Activated CD8-positive, alpha-beta T cell treated with anti-CD3 and anti-CD28 coated beads, Interleukin-2, amount 10 ng/mL, durations not matched to agents 7 days and 5 days (primary cell): Measurements from ENCODE around the gene SEPTIN5. TPM values are rescaled to one million over a fixed set of nuclear protein-coding genes. Genes with fewer than 3 reads are reported as not detected.

ENCODE experiments used
- ATAC-seq: fragments of 150-1000 bp; cut with Tn5 transposase; one replicate; pipeline ENCODE4 v1.10.0; 2021; ENCODE audit warnings: moderate library complexity
- CTCF ChIA-PET: fragments of 350-600 bp; sonication (Branson Sonifier 250); formaldehyde crosslinking; loops from one replicate; lab custom pipeline; 2021; ENCODE audit warnings: antibody characterized with exemption; lab: Charles Lee
- POLR2A ChIA-PET: fragments of 350-600 bp; sonication (Branson Sonifier 250); formaldehyde crosslinking; loops from one replicate; lab custom pipeline; 2021; ENCODE audit warnings: antibody characterized with exemption; lab: Charles Lee
- DNase-seq: peaks from one replicate; pipeline ENCODE4 v3.0.0-alpha.2; 2020
- H3K27ac Mint-ChIP-seq: one replicate; pipeline ENCODE4 v1.8.0; 2021; ENCODE audit warnings: mild to moderate bottlenecking, mixed read lengths
- H3K27me3 Mint-ChIP-seq: one replicate; pipeline ENCODE4 v1.8.0; 2021; ENCODE audit warnings: low read depth, mixed read lengths
- H3K36me3 Mint-ChIP-seq: one replicate; pipeline ENCODE4 v1.8.0; 2021; ENCODE audit warnings: low read depth, mixed read lengths
- H3K4me1 Mint-ChIP-seq: one replicate; pipeline ENCODE4 v1.8.0; 2021; ENCODE audit warnings: low read depth, mixed read lengths
- H3K4me3 Mint-ChIP-seq: one replicate; pipeline ENCODE4 v1.8.0; 2021; ENCODE audit warnings: mild to moderate bottlenecking, mixed read lengths
- H3K9me3 Mint-ChIP-seq: one replicate; pipeline ENCODE4 v1.8.0; 2022; ENCODE audit warnings: mixed read lengths; ENCODE audit not compliant: insufficient read depth
- total RNA-seq, 2 experiments: library from RNA; stranded (reverse); gene quantifications; one replicate each; pipeline ENCODE4 v1.2.3, GENCODE V29; 2021

The SEPTIN5 gene
- total RNA-seq, 2 experiments from 2014 or later, result 0.53 TPM; not detected in 1

- ChIA-PET POLR2A (no interaction called here), CTCF (interaction anchor here (2.5 kb wide), 1 partner anchor 13 kb away, joined by 11 read pairs; no protein-coding TSS in a partner anchor)
- H3K27ac Mint-ChIP-seq, result no peak overlapping the region
- H3K4me1 Mint-ChIP-seq, result no peaks in the 10 kb centered on the region
- ATAC-seq (no peak), DNase-seq (no peak)
- H3K36me3 Mint-ChIP-seq, result no peaks in the 10 kb centered on the region
- H3K4me3 Mint-ChIP-seq, result no peak overlapping the region
- no peaks in the 10 kb centered on the region for H3K9me3 Mint-ChIP-seq
- no peaks in the 10 kb centered on the region for H3K27me3 Mint-ChIP-seq
Observed at GRCh38 chr22:19743081-19743480, 28.8 kb downstream of the SEPTIN5 start.

- DNase-seq, result no peak
- no peaks in the 10 kb centered on the region for H3K9me3 Mint-ChIP-seq
- no peaks in the 10 kb centered on the region for H3K36me3 Mint-ChIP-seq
- CTCF ChIA-PET, result no interaction called here
- no peak overlapping the region for H3K27ac Mint-ChIP-seq
- no peak for ATAC-seq
- H3K4me1 Mint-ChIP-seq, result no peaks in the 10 kb centered on the region
- POLR2A ChIA-PET, result no interaction called here
- H3K27me3 Mint-ChIP-seq, result no peaks in the 10 kb centered on the region
- no peak overlapping the region for H3K4me3 Mint-ChIP-seq
Observed at GRCh38 chr22:19743651-19744050, 29.3 kb downstream of the SEPTIN5 start.

- H3K27me3 Mint-ChIP-seq, result no peaks in the 10 kb centered on the region
- CTCF ChIA-PET, result no interaction called here
- POLR2A ChIA-PET, result no interaction called here
- no peaks in the 10 kb centered on the region for H3K36me3 Mint-ChIP-seq
- DNase-seq (no peak), ATAC-seq (no peak)
- H3K4me1 Mint-ChIP-seq, result no peaks in the 10 kb centered on the region
- no peak overlapping the region for H3K27ac Mint-ChIP-seq
- no peaks in the 10 kb centered on the region for H3K9me3 Mint-ChIP-seq
- H3K4me3 Mint-ChIP-seq, result no peak overlapping the region
Observed at GRCh38 chr22:19744350-19745006, 30.2 kb downstream of the SEPTIN5 start.

GRCh38 chr22:19745155-19746101 lies 31.1 kb downstream of the SEPTIN5 start:
- ATAC-seq, result no peak
- POLR2A ChIA-PET, result no interaction called here
- Mint-ChIP-seq H3K4me1 (no peaks in the 10 kb centered on the region), H3K36me3 (no peaks in the 10 kb centered on the region), H3K27me3 (no peaks in the 10 kb centered on the region), H3K27ac (no peak overlapping the region), H3K4me3 (no peak overlapping the region), H3K9me3 (no peaks in the 10 kb centered on the region)
- no peak for DNase-seq
- CTCF ChIA-PET, result interaction anchor here (1.7 kb wide), 1 partner anchor 15 kb away, joined by 10 read pairs; no protein-coding TSS in a partner anchor

GRCh38 chr22:19746726-19747125 lies 32.4 kb downstream of the SEPTIN5 start:
- ChIA-PET CTCF (interaction anchor here (1.6 to 1.7 kb wide), 2 partner anchors 16 kb away, joined by 3 to 10 read pairs; no protein-coding TSS in a partner anchor), POLR2A (no interaction called here)
- no peaks in the 10 kb centered on the region for H3K9me3 Mint-ChIP-seq
- no peaks in the 10 kb centered on the region for H3K36me3 Mint-ChIP-seq
- DNase-seq (no peak), ATAC-seq (no peak)
- H3K27ac Mint-ChIP-seq, result no peak overlapping the region
- no peaks in the 10 kb centered on the region for H3K4me1 Mint-ChIP-seq
- H3K4me3 Mint-ChIP-seq, result no peak overlapping the region
- H3K27me3 Mint-ChIP-seq, result no peaks in the 10 kb centered on the region

GRCh38 chr22:19747551-19747950 lies 33.2 kb downstream of the SEPTIN5 start:
- no peak for ATAC-seq
- DNase-seq, result no peak
- POLR2A ChIA-PET, result no interaction called here
- Mint-ChIP-seq H3K27me3 (no peaks in the 10 kb centered on the region), H3K4me1 (no peaks in the 10 kb centered on the region), H3K9me3 (no peaks in the 10 kb centered on the region), H3K4me3 (no peak overlapping the region), H3K36me3 (no peaks in the 10 kb centered on the region), H3K27ac (no peak overlapping the region)
- CTCF ChIA-PET, result interaction anchor here (1.6 kb wide), 1 partner anchor 17 kb away, joined by 3 read pairs; no protein-coding TSS in a partner anchor

- no peak overlapping the region for H3K4me3 Mint-ChIP-seq
- DNase-seq (no peak), ATAC-seq (no peak)
- ChIA-PET CTCF (interaction anchor here (1.6 kb wide), 1 partner anchor 18 kb away, joined by 3 read pairs; no protein-coding TSS in a partner anchor), POLR2A (no interaction called here)
- H3K27me3 Mint-ChIP-seq, result peaks cover 3% of the 10 kb centered on the region
- H3K4me1 Mint-ChIP-seq, result no peaks in the 10 kb centered on the region
- no peak overlapping the region for H3K27ac Mint-ChIP-seq
- no peaks in the 10 kb centered on the region for H3K36me3 Mint-ChIP-seq
- no peaks in the 10 kb centered on the region for H3K9me3 Mint-ChIP-seq
Observed at GRCh38 chr22:19748139-19748538, 33.8 kb downstream of the SEPTIN5 start.

- Mint-ChIP-seq H3K4me3 (no peak overlapping the region), H3K27ac (no peak overlapping the region), H3K36me3 (no peaks in the 10 kb centered on the region), H3K27me3 (peaks cover 10% of the 10 kb centered on the region), H3K9me3 (no peaks in the 10 kb centered on the region), H3K4me1 (no peaks in the 10 kb centered on the region)
- POLR2A ChIA-PET, result no interaction called here
- DNase-seq (no peak), ATAC-seq (no peak)
- CTCF ChIA-PET, result no interaction called here
Observed at GRCh38 chr22:19748991-19749664, 34.8 kb downstream of the SEPTIN5 start.

- CTCF ChIA-PET, result no interaction called here
- H3K36me3 Mint-ChIP-seq, result no peaks in the 10 kb centered on the region
Observed at GRCh38 chr22:19749876-19750275, 35.6 kb downstream of the SEPTIN5 start.

GRCh38 chr22:19750507-19751490 lies 36.5 kb downstream of the SEPTIN5 start:
- Mint-ChIP-seq H3K9me3 (no peaks in the 10 kb centered on the region), H3K36me3 (no peaks in the 10 kb centered on the region), H3K27me3 (peaks cover 24% of the 10 kb centered on the region), H3K27ac (no peak overlapping the region), H3K4me3 (no peak overlapping the region), H3K4me1 (peaks cover 2% of the 10 kb centered on the region)
- POLR2A ChIA-PET, result no interaction called here
- DNase-seq (no peak), ATAC-seq (no peak)
- CTCF ChIA-PET, result no interaction called here

More at GRCh38 chr22:19749876-19750275, 35.6 kb downstream of the SEPTIN5 start:
- Mint-ChIP-seq H3K27ac (no peak overlapping the region), H3K9me3 (no peaks in the 10 kb centered on the region), H3K4me1 (no peaks in the 10 kb centered on the region), H3K4me3 (no peak overlapping the region), H3K27me3 (peaks cover 17% of the 10 kb centered on the region)
- POLR2A ChIA-PET, result no interaction called here
- ATAC-seq, result no peak
- no peak for DNase-seq
